Osteoblast (primary cell): ENCODE results near the gene AGAP3. TPM values are rescaled to one million over a fixed set of nuclear protein-coding genes. Genes with fewer than 3 reads are reported as not detected.

ENCODE experiments used
- DNase-seq: peaks from one replicate; pipeline ENCODE4 v3.0.0; 2011; ENCODE audit warnings: low spot score, mixed read lengths; ENCODE audit not compliant: insufficient read length; ENCODE audit errors: missing footprints
- H2AFZ ChIP-seq: 2 replicates; pipeline ENCODE4 v1.6.0; 2011; ENCODE audit warnings: mild to moderate bottlenecking, low read length
- H3K27ac ChIP-seq: 2 replicates; pipeline ENCODE4 v1.5.1; 2011; ENCODE audit warnings: mild to moderate bottlenecking, low read depth, low read length, moderate library complexity
- H3K27me3 ChIP-seq: 2 replicates; pipeline ENCODE4 v1.6.0; 2012; ENCODE audit warnings: mild to moderate bottlenecking, control low read depth, inconsistent platforms, low read length, moderate library complexity; ENCODE audit not compliant: insufficient read depth
- H3K36me3 ChIP-seq: 2 replicates; pipeline ENCODE4 v1.5.1; 2011; ENCODE audit warnings: mild to moderate bottlenecking, low read length, control low read depth, moderate library complexity; ENCODE audit not compliant: insufficient read depth
- H3K4me1 ChIP-seq: 2 replicates; pipeline ENCODE4 v1.5.1; 2011; ENCODE audit warnings: mild to moderate bottlenecking, low read length, control low read depth, moderate library complexity; ENCODE audit not compliant: insufficient read depth
- H3K4me2 ChIP-seq: 2 replicates; pipeline ENCODE4 v1.6.0; 2011; ENCODE audit warnings: mild to moderate bottlenecking, low read length; ENCODE audit not compliant: insufficient read depth
- H3K4me3 ChIP-seq: fragments of 200-600 bp; sonication (generic); 3 replicates; pipeline ENCODE4 v1.5.1; 2012; ENCODE audit warnings: mild to moderate bottlenecking, low read length, inconsistent platforms; ENCODE audit not compliant: insufficient read depth
- H3K79me2 ChIP-seq: 2 replicates; pipeline ENCODE4 v1.6.0; 2012; ENCODE audit warnings: mild to moderate bottlenecking, low read length, control low read depth, inconsistent platforms; ENCODE audit not compliant: insufficient read depth
- H3K9me3 ChIP-seq: 2 replicates; pipeline ENCODE4 v1.5.1; 2011; ENCODE audit warnings: low read depth, low read length, control low read depth
- H4K20me1 ChIP-seq: 2 replicates; pipeline ENCODE4 v1.6.0; 2012; ENCODE audit warnings: mild to moderate bottlenecking, low read length, control low read depth; ENCODE audit not compliant: insufficient read depth
- CTCF ChIP-seq: IDR thresholded peaks from 2 replicates; pipeline ENCODE4 v1.5.1; 2011; ENCODE audit warnings: mild to moderate bottlenecking, low read depth, low read length, moderate library complexity; ENCODE audit errors: extremely low read depth
- total RNA-seq: library from RNA; depleted of rRNA; stranded (reverse); fragments of >200 nt; gene quantifications from 2 replicates; pipeline ENCODE4 v1.2.3, GENCODE V29; 2012

Gene AGAP3
- total RNA-seq, 1 donor = 39.8 TPM

GRCh38 chr7:151091003-151091402 lies 4.7 kb downstream of the AGAP3 start:
- Histone ChIP-seq H3K27ac (no peak overlapping the region), H3K79me2 (peaks cover 91% of the 10 kb centered on the region), H3K9me3 (no peaks in the 10 kb centered on the region), H3K4me2 (no peak overlapping the region), H3K4me1 (peaks cover 24% of the 10 kb centered on the region), H3K27me3 (no peaks in the 10 kb centered on the region), H2AFZ (no peak overlapping the region), H3K36me3 (peaks cover 7% of the 10 kb centered on the region), H4K20me1 (peaks cover 69% of the 10 kb centered on the region), H3K4me3 (no peak overlapping the region)
- DNase-seq = peak; percentile 80
- no peak for TF ChIP-seq CTCF

GRCh38 chr7:151091431-151091830 lies 5.2 kb downstream of the AGAP3 start:
- Histone ChIP-seq H3K79me2 (peaks cover 94% of the 10 kb centered on the region), H4K20me1 (peaks cover 72% of the 10 kb centered on the region), H3K36me3 (peaks cover 7% of the 10 kb centered on the region), H3K4me2 (no peak overlapping the region), H3K4me1 (peaks cover 24% of the 10 kb centered on the region), H3K9me3 (no peaks in the 10 kb centered on the region), H3K4me3 (no peak overlapping the region), H3K27ac (no peak overlapping the region), H2AFZ (no peak overlapping the region), H3K27me3 (no peaks in the 10 kb centered on the region)
- TF ChIP-seq CTCF = peak; percentile 55
- no peak for DNase-seq

- DNase-seq = no peak
- peaks cover 72% of the 10 kb centered on the region for H4K20me1 ChIP-seq
- H3K36me3 ChIP-seq = peaks cover 7% of the 10 kb centered on the region
- no peak for TF ChIP-seq CTCF
- no peaks in the 10 kb centered on the region for H3K9me3 ChIP-seq
- no peak overlapping the region for H2AFZ ChIP-seq
- no peak overlapping the region for H3K4me3 ChIP-seq
- H3K27me3 ChIP-seq = no peaks in the 10 kb centered on the region
- H3K79me2 ChIP-seq = peaks cover 97% of the 10 kb centered on the region
- no peak overlapping the region for H3K4me2 ChIP-seq
- peaks cover 24% of the 10 kb centered on the region for H3K4me1 ChIP-seq
- no peak overlapping the region for H3K27ac ChIP-seq
Observed at GRCh38 chr7:151091988-151092387, 5.7 kb downstream of the AGAP3 start.

GRCh38 chr7:151093748-151094147 lies 7.5 kb downstream of the AGAP3 start:
- H2AFZ ChIP-seq = no peak overlapping the region
- H3K9me3 ChIP-seq = no peaks in the 10 kb centered on the region
- peaks cover 95% of the 10 kb centered on the region for H3K79me2 ChIP-seq
- no peak for TF ChIP-seq CTCF
- peaks cover 7% of the 10 kb centered on the region for H3K36me3 ChIP-seq
- DNase-seq = no peak
- H3K4me1 ChIP-seq = peaks cover 11% of the 10 kb centered on the region
- no peak overlapping the region for H3K4me2 ChIP-seq
- H3K27me3 ChIP-seq = no peaks in the 10 kb centered on the region
- H3K4me3 ChIP-seq = no peak overlapping the region
- peaks cover 81% of the 10 kb centered on the region for H4K20me1 ChIP-seq
- H3K27ac ChIP-seq = no peak overlapping the region
